ENCODE measurements around the gene OR4X1.

DNA sequence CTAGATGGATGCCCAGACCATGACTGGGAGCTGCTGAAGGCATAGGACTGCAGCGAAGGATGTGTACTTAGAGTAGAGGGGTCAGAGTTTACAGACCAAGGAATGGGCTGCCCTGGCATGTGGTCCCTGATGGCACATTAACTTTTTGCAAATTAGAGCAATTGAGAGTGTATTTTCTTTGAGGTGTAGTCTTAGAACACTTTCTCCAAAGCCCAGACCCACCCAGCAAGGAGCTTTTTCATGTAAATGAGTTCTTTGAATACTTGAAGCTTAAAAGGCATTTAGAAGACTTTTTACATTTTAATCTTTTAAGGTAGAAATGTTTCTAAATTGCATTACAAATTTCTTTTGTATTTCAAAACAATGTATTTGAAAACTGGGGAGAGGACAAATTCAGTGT lies 8.9 kb downstream of the OR4X1 start:
- TF ChIP-seq ZNF274 (IDR thresholded peaks at IDR 0.05; ENCODE audit: low read depth, low read length) (no peak), SUZ12 (IDR thresholded peaks at IDR 0.05; ENCODE audit: extremely low read depth, insufficient read depth, insufficient read length) (no peak), YY1 (IDR thresholded peaks at IDR 0.05; ENCODE audit: insufficient read depth, insufficient read length) (no peak)

Data from NT2/D1 (cell line).